HUDEP-2 (cell line): ENCODE measurements around the gene IFI6.
"Not testable (repeated sequence)": the region's sequence is repeated elsewhere in the genome, so short reads cannot be mapped to it uniquely, and the experiment has no call there.

ENCODE experiments used
- DNase-seq, 76 experiments: peaks; one replicate each; lab custom pipeline; 2025; ENCODE audit not compliant: unreplicated experiment in 76 of 76; lab: John Stamatoyannopoulos, UW

IFI6 gene

GRCh38 chr1:27652111-27652864 is 19.7 kb downstream of the IFI6 start:
- DNase-seq: no peak

- DNase-seq: no peak
These were observed 21.3 kb downstream of the IFI6 start for GRCh38 chr1:27650539-27651175.

- DNase-seq: no peak
These were observed 21.8 kb downstream of the IFI6 start for GRCh38 chr1:27650171-27650538.

GRCh38 chr1:27649306-27649635 is 22.7 kb downstream of the IFI6 start:
- DNase-seq: no peak

- DNase-seq: no peak
These were observed 23.2 kb downstream of the IFI6 start for GRCh38 chr1:27648602-27649305.

- no peak for DNase-seq
These were observed 24.7 kb downstream of the IFI6 start for GRCh38 chr1:27647328-27647727.

- DNase-seq: no peak
These were observed 25.3 kb downstream of the IFI6 start for GRCh38 chr1:27646676-27647075.

- DNase-seq: no peak
These were observed 26.9 kb downstream of the IFI6 start for GRCh38 chr1:27645071-27645415.

- DNase-seq: no peak
These were observed 27.5 kb downstream of the IFI6 start for GRCh38 chr1:27644369-27645070.

- DNase-seq: peak in 44 of 76 experiments; percentile 4 to 67 (median 26)
These were observed 28.2 kb downstream of the IFI6 start for GRCh38 chr1:27643600-27644368.

GRCh38 chr1:27640514-27640913 is 31.5 kb downstream of the IFI6 start:
- DNase-seq: not testable (repeated sequence)

- DNase-seq: no peak
These were observed 33.2 kb downstream of the IFI6 start for GRCh38 chr1:27638805-27639204.

GRCh38 chr1:27638047-27638734 is 33.8 kb downstream of the IFI6 start:
- no peak for DNase-seq

- DNase-seq: no peak
These were observed 36.4 kb downstream of the IFI6 start for GRCh38 chr1:27635396-27636142.

- DNase-seq: no peak
These were observed 37.0 kb downstream of the IFI6 start, which contains the start of gene FGR for GRCh38 chr1:27634985-27635367. Gene FGR (minus strand): TSS chr1:27635185. CDS start chr1:27623916, 11,269 bp downstream.

GRCh38 chr1:27634177-27634984 is 37.6 kb downstream of the IFI6 start:
- DNase-seq: no peak

GRCh38 chr1:27633640-27634176 is 38.3 kb downstream of the IFI6 start:
- no peak for DNase-seq

GRCh38 chr1:27633298-27633610 is 38.7 kb downstream of the IFI6 start:
- no peak for DNase-seq
